IPS-18a (cell line): ENCODE measurements around the gene DLX3.

Source experiments
- H3K27ac ChIP-seq: one replicate; pipeline ENCODE4 v1.5.1; 2013; ENCODE audit warnings: low read length
- H3K27me3 ChIP-seq: one replicate; pipeline ENCODE4 v1.6.1; 2013; ENCODE audit warnings: mild to moderate bottlenecking, low read length; ENCODE audit not compliant: control insufficient read depth, insufficient read depth
- H3K36me3 ChIP-seq: one replicate; pipeline ENCODE4 v1.6.1; 2013; ENCODE audit warnings: low read depth, low read length; ENCODE audit not compliant: control insufficient read depth
- H3K4me1 ChIP-seq: one replicate; pipeline ENCODE4 v1.6.1; 2013; ENCODE audit warnings: low read depth, low read length; ENCODE audit not compliant: control insufficient read depth
- H3K4me3 ChIP-seq: one replicate; pipeline ENCODE4 v1.5.1; 2013; ENCODE audit warnings: low read length
- H3K9ac ChIP-seq: one replicate; pipeline ENCODE4 v1.6.1; 2013; ENCODE audit warnings: mild to moderate bottlenecking, low read length, moderate library complexity
- H3K9me3 ChIP-seq: one replicate; pipeline ENCODE4 v1.6.1; 2013; ENCODE audit warnings: low read depth, low read length; ENCODE audit not compliant: control insufficient read depth

The DLX3 gene

DNA sequence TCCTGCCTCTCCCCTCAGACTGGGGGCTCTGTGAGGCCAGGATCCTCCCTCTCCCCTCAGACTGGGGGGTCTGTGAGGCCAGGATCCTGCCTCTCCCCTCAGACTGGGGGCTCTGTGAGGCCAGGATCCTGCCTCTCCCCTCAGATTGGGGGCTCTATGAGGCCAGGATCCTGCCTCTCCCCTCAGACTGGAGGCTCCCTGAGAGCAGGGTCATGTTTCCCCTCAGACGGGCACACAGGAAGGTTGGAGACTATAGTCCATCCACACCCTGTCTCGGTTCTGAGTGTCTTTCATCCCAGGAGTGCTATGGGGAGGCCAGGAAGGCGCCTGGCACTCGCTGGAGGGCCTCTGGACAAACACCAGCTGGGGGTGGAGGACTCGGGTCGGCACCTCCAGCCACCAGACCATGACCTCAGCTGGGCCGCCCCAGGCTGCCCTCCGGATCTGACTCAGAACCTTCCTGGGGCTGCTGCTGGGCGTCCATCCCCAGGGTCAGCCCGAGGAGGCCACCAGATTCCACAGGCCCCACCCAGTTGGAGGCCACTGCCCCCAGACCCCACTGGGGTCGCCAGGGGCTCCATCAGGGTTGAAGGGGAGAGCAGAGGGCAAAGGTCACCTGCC is 48.0 kb downstream of the DLX3 start:
- no peaks in the 10 kb centered on the region for H3K36me3 ChIP-seq
- H3K9me3 ChIP-seq = no peaks in the 10 kb centered on the region
- H3K4me3 ChIP-seq = no peak overlapping the region
- no peaks in the 10 kb centered on the region for H3K4me1 ChIP-seq
- peaks cover 5% of the 10 kb centered on the region for H3K27me3 ChIP-seq
- H3K27ac ChIP-seq = no peak overlapping the region
- H3K9ac ChIP-seq = no peak overlapping the region

GRCh38 chr17:49946208-49946607 is 48.8 kb downstream of the DLX3 start:
- no peaks in the 10 kb centered on the region for H3K4me1 ChIP-seq
- no peak overlapping the region for H3K9ac ChIP-seq
- no peaks in the 10 kb centered on the region for H3K9me3 ChIP-seq
- no peak overlapping the region for H3K27ac ChIP-seq
- peaks cover 3% of the 10 kb centered on the region for H3K27me3 ChIP-seq
- no peak overlapping the region for H3K4me3 ChIP-seq
- no peaks in the 10 kb centered on the region for H3K36me3 ChIP-seq

DNA sequence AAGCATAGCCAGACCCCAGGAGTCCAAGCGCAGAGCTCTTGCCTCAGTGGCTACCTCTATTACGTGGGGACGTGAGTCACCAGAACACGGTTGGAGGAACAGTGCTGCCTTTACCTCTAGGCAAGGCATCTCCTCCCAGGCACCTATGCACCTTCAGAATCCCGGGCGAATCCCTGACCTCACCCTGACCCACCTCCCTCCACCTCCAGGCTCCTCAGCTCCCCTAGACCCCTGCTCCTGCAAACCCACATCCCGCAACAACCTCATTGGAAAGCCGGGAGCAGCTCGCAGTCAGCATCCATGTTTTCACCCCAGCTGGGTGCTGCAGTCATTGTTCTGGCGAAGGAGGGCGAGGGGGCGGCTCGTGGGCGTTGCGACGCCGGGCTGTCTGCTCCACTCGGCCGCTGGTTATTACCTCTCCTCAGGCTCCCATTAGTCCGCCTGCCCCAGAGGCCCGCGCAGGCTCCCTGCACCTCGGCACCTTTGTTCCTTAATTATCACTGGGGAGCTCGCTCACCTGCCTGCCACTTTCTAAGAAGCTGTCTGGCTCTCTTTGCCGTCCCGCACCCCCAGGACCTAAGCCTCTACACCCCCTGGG is 50.7 kb downstream of the DLX3 start:
- no peak overlapping the region for H3K4me3 ChIP-seq
- no peaks in the 10 kb centered on the region for H3K36me3 ChIP-seq
- no peaks in the 10 kb centered on the region for H3K9me3 ChIP-seq
- no peak overlapping the region for H3K27ac ChIP-seq
- no peaks in the 10 kb centered on the region for H3K27me3 ChIP-seq
- no peaks in the 10 kb centered on the region for H3K4me1 ChIP-seq
- H3K9ac ChIP-seq = no peak overlapping the region

GRCh38 chr17:49942947-49943346 is 52.1 kb downstream of the DLX3 start:
- Histone ChIP-seq H3K27me3 (no peaks in the 10 kb centered on the region), H3K4me3 (no peak overlapping the region), H3K4me1 (no peaks in the 10 kb centered on the region), H3K9ac (no peak overlapping the region), H3K9me3 (no peaks in the 10 kb centered on the region), H3K36me3 (no peaks in the 10 kb centered on the region), H3K27ac (no peak overlapping the region)

GRCh38 chr17:49941427-49941826 is 53.6 kb downstream of the DLX3 start:
- Histone ChIP-seq H3K9me3 (no peaks in the 10 kb centered on the region), H3K36me3 (no peaks in the 10 kb centered on the region), H3K4me1 (no peaks in the 10 kb centered on the region), H3K27me3 (no peaks in the 10 kb centered on the region), H3K27ac (no peak overlapping the region), H3K9ac (no peak overlapping the region), H3K4me3 (no peak overlapping the region)
